HepG2 (cell line): Measurements from ENCODE around the gene PSMC3IP. TPM values are rescaled to one million over a fixed set of nuclear protein-coding genes. Genes with fewer than 3 reads are reported as not detected.

Experiments used
- ATAC-seq: fragments of 200-7000 bp; cut with Tn5 transposase; 3 replicates; pipeline ENCODE4 v1.9.1; 2020; ENCODE audit warnings: mild to moderate bottlenecking, moderate library complexity
- BruUV-seq: library from RNA; stranded (reverse); fragments of 400-500 nt; replicated peaks from 2 replicates; lab custom pipeline; 2021; lab: Mats Ljungman, UMichigan
- CTCF ChIA-PET: fragments of 300-600 bp; formaldehyde crosslinking; extraction: SDS; loops from one replicate; lab custom pipeline; 2021; ENCODE audit warnings: low total read pairs, inconsistent platforms, low intra/inter-chr PET ratio; lab: Yijun Ruan, JAX
- POLR2A ChIA-PET: fragments of 350-600 bp; sonication (Branson Sonifier 250); formaldehyde crosslinking; loops from one replicate; lab custom pipeline; 2020; ENCODE audit warnings: antibody characterized with exemption, inconsistent platforms; lab: Yijun Ruan, JAX
- DNase-seq: peaks from one replicate; pipeline ENCODE4 v3.0.0-alpha.2; 2015; ENCODE audit warnings: low spot score
- FAIRE-seq: peaks from 3 replicates; lab custom pipeline; 2011; peaks lifted over from hg19 to GRCh38; lab: Jason Lieb, UNC
- H2AFZ ChIP-seq: one replicate; pipeline ENCODE4 v1.6.1; 2011; ENCODE audit warnings: low read length, inconsistent platforms
- H3K27ac ChIP-seq: fragments of 300-600 bp; 3 replicates; pipeline ENCODE4 v1.8.0; 2011; ENCODE audit warnings: mixed run types, mild to moderate bottlenecking, mixed read lengths, low read length, inconsistent platforms; ENCODE audit not compliant: insufficient read depth; ENCODE audit errors: extremely low read length
- H3K27me3 ChIP-seq, 2 experiments: fragments of 200-600 bp in 1 of 2; 2 replicates in 1 of 2; 3 replicates in 1 of 2; pipeline versions ENCODE4 v1.6.0 to v1.8.0; 2011; ENCODE audit warnings: low read length in 2 of 2, mild to moderate bottlenecking in 2 of 2, moderate library complexity in 2 of 2, inconsistent platforms in 1 of 2; ENCODE audit not compliant: insufficient read depth in 2 of 2, control insufficient read depth in 1 of 2
- H3K36me3 ChIP-seq, 2 experiments: fragments of 200-600 bp in 1 of 2; replicated peaks in 1 of 2; 2 replicates in 1 of 2; 3 replicates in 1 of 2; pipeline versions ENCODE4 v1.5.1 to v1.8.0; 2011; ENCODE audit warnings: low read length in 2 of 2, inconsistent platforms in 1 of 2; ENCODE audit not compliant: insufficient read depth in 2 of 2, control insufficient read depth in 1 of 2
- H3K4me1 ChIP-seq: 2 replicates; pipeline ENCODE4 v1.5.1; 2012; ENCODE audit warnings: low read length, inconsistent platforms; ENCODE audit not compliant: insufficient read depth
- H3K4me2 ChIP-seq: 2 replicates; pipeline ENCODE4 v1.6.0; 2011; ENCODE audit warnings: low read depth, low read length, inconsistent platforms
- H3K4me3 ChIP-seq, 3 experiments: fragments of 200-600 bp in 1 of 3; sonication (generic), shearing (Covaris generic) in 1 of 3; replicated peaks in 1 of 3; 2 replicates each; pipeline ENCODE4 v1.5.1; 2011 to 2016; ENCODE audit warnings: low read length in 3 of 3, inconsistent platforms in 2 of 3, low read depth in 2 of 3, mild to moderate bottlenecking in 2 of 3, control low read depth in 1 of 3, mixed read lengths in 1 of 3; ENCODE audit not compliant: insufficient read depth in 1 of 3
- H3K79me2 ChIP-seq: one replicate; pipeline ENCODE4 v1.6.1; 2011; ENCODE audit warnings: low read length, inconsistent platforms; ENCODE audit not compliant: insufficient read depth
- H3K9ac ChIP-seq: 2 replicates; pipeline ENCODE4 v1.6.0; 2011; ENCODE audit warnings: mild to moderate bottlenecking, low read depth, low read length, inconsistent platforms; ENCODE audit not compliant: insufficient read depth
- H3K9me3 ChIP-seq: 2 replicates; pipeline ENCODE4 v1.5.1; 2012; ENCODE audit warnings: mild to moderate bottlenecking, low read length
- H4K20me1 ChIP-seq: 2 replicates; pipeline ENCODE4 v1.6.0; 2011; ENCODE audit warnings: inconsistent platforms, mild to moderate bottlenecking, low read length, moderate library complexity; ENCODE audit not compliant: insufficient read depth
- DNMT3B ChIP-seq: conservative IDR thresholded peaks from 2 replicates; pipeline ENCODE4 v1.6.1; 2016; ENCODE audit warnings: missing biosample characterization, control low read depth
- GABPA ChIP-seq, 2 experiments: IDR thresholded peaks; 2 replicates each; pipeline ENCODE4 v1.6.1; 2011 to 2016; ENCODE audit warnings: low read depth in 2 of 2, low read length in 1 of 2, missing biosample characterization in 1 of 2, missing genetic modification characterization in 1 of 2
- GTF3A ChIP-seq: sonication (generic); formaldehyde crosslinking; conservative IDR thresholded peaks from 2 replicates; pipeline ENCODE4 v1.4.0; 2020; ENCODE audit warnings: mild to moderate bottlenecking, missing genetic modification reagents
- MTA3 ChIP-seq: sonication (generic); formaldehyde crosslinking; IDR thresholded peaks from 2 replicates; pipeline ENCODE4 v1.4.0; 2020; ENCODE audit warnings: missing genetic modification reagents
- MYPOP ChIP-seq: sonication (generic); formaldehyde crosslinking; IDR thresholded peaks from 2 replicates; pipeline ENCODE4 v1.8.1; 2023; ENCODE audit warnings: mild to moderate bottlenecking, moderate library complexity, missing genetic modification reagents
- NFYC ChIP-seq: IDR thresholded peaks from 2 replicates; pipeline ENCODE4 v1.6.1; 2016; ENCODE audit warnings: missing genetic modification reagents, missing compliant biosample characterization
- PPARG ChIP-seq: conservative IDR thresholded peaks from 2 replicates; pipeline ENCODE4 v1.6.1; 2016; ENCODE audit warnings: missing biosample characterization, missing genetic modification reagents
- TOE1 ChIP-seq: sonication (generic); formaldehyde crosslinking; IDR thresholded peaks from 2 replicates; pipeline ENCODE4 v1.4.0; 2020; ENCODE audit warnings: mild to moderate bottlenecking, missing genetic modification reagents
- TRIM22 ChIP-seq: fragments of 450-650 bp; IDR thresholded peaks from 2 replicates; pipeline ENCODE4 v1.6.1; 2017
- ZFP82 ChIP-seq: sonication (generic); formaldehyde crosslinking; IDR thresholded peaks from 2 replicates; pipeline ENCODE4 v1.5.1; 2020; ENCODE audit warnings: mild to moderate bottlenecking, missing genetic modification reagents, borderline replicate concordance
- ZNF432 ChIP-seq: sonication (generic); formaldehyde crosslinking; IDR thresholded peaks from 2 replicates; pipeline ENCODE4 v1.5.0; 2020; ENCODE audit warnings: missing genetic modification reagents, mild to moderate bottlenecking, borderline replicate concordance
- ZNF589 ChIP-seq: sonication (generic); formaldehyde crosslinking; conservative IDR thresholded peaks from 2 replicates; pipeline ENCODE4 v1.8.0; 2022; ENCODE audit warnings: mild to moderate bottlenecking, moderate library complexity, missing genetic modification reagents
- WGBS: methylation state at CpG from one replicate; pipeline ENCODE4 v1.1.6; 2017; ENCODE audit warnings: low lambda C conversion rate; 5-methylcytosine and 5-hydroxymethylcytosine counted together
- in situ Hi-C: cut with HindIII; loops from 2 replicates; pipeline ENCODE4 v1.10.0; 2017; ENCODE audit warnings: low pct_unique_long_range_greater_than_20kb; ENCODE audit not compliant: extremely low pct_ligation_motif_present
- intact Hi-C: fragments of 100-400 bp; cut with micrococcal nuclease; formaldehyde crosslinking; loops from one replicate; pipeline ENCODE4 v1.10.0; 2022; ENCODE audit not compliant: unreplicated experiment
- polyA plus RNA-seq, 8 experiments: library from polyadenylated mRNA; depleted of rRNA in 3 of 8; stranded (reverse) in 7 of 8; unstranded in 1 of 8; fragments of >200 nt; fragmentation: Illumina TruSeq in 4 of 8; extraction: Trizol in 4 of 8; gene quantifications; 2 replicates each; pipeline versions ENCODE4 v1.2.1 to v1.2.3, GENCODE V29; 2011 to 2016; ENCODE audit warnings: low read depth in 4 of 8, missing spikeins in 1 of 8, mixed read lengths in 1 of 8; ENCODE audit not compliant: insufficient read depth in 1 of 8
- total RNA-seq, 5 experiments: library from RNA; depleted of rRNA; stranded (reverse); fragments of >200 nt; fragmentation: Illumina TruSeq; extraction: Trizol; gene quantifications; 2 replicates each; pipeline ENCODE4 v1.2.3, GENCODE V29; 2016; ENCODE audit warnings: low read depth in 1 of 5
- TF ChIP-seq, protein P1 (sequence below): fragments of 450-650 bp; IDR thresholded peaks from 2 replicates; pipeline ENCODE4 v1.6.1; 2017; ENCODE audit warnings: mild to moderate bottlenecking

PSMC3IP gene
- total and polyA plus RNA-seq, 2 of the 13 experiments (the other 11 are each of a cell fraction or from before 2014, with no cell fraction given), result 6.5 to 22.4 TPM

GRCh38 chr17:42591411-42591810 lies 13.9 kb upstream of the PSMC3IP start:
- in situ Hi-C loops, result no loop called here
- WGBS, result 98% methylated on average over 9 of the region's 9 CpGs
- DNase-seq (no peak), ATAC-seq (no peak), FAIRE-seq (no peak)
- Histone ChIP-seq H3K4me3 (no peak overlapping the region), H3K4me1 (no peaks in the 10 kb centered on the region), H3K79me2 (no peaks in the 10 kb centered on the region), H3K27me3 (no peaks in the 10 kb centered on the region), H3K4me2 (no peak overlapping the region), H3K36me3 (peaks cover 25 to 56% of the 10 kb centered on the region in 2 experiments), H3K27ac (no peak overlapping the region), H4K20me1 (no peaks in the 10 kb centered on the region), H3K9ac (no peak overlapping the region), H3K9me3 (no peaks in the 10 kb centered on the region), H2AFZ (no peak overlapping the region)
- CTCF ChIA-PET, result no interaction called here
- BruUV-seq, result no TSS peak
- intact Hi-C loops, result no loop called here
- no peak for TF ChIP-seq ZNF589 (CRISPR knock-in tag)
- TF ChIP-seq NFYC, result no peak
- POLR2A ChIA-PET, result no interaction called here

- Histone ChIP-seq H3K36me3 (peaks cover 28 to 61% of the 10 kb centered on the region in 2 experiments), H4K20me1 (no peaks in the 10 kb centered on the region), H3K4me2 (no peak overlapping the region), H3K27ac (no peak overlapping the region), H3K79me2 (no peaks in the 10 kb centered on the region), H3K4me1 (no peaks in the 10 kb centered on the region), H3K27me3 (no peaks in the 10 kb centered on the region), H3K9me3 (no peaks in the 10 kb centered on the region), H2AFZ (no peak overlapping the region), H3K4me3 (no peak overlapping the region), H3K9ac (no peak overlapping the region)
- WGBS, result 98% methylated on average over 2 of the region's 2 CpGs
- in situ Hi-C loops, result no loop called here
- no TSS peak for BruUV-seq
- intact Hi-C loops, result no loop called here
- no peak for DNase-seq
- ChIA-PET CTCF (no interaction called here), POLR2A (no interaction called here)
- no peak for ATAC-seq
- FAIRE-seq, result no peak
- TF ChIP-seq ZFP82 (CRISPR knock-in tag) (no peak), DNMT3B (CRISPR knock-in tag) (no peak), PPARG (CRISPR knock-in tag) (no peak), GTF3A (no peak), MTA3 (CRISPR knock-in tag) (no peak), TOE1 (CRISPR knock-in tag) (no peak), GABPA (IDR thresholded peaks at IDR 0.05; ENCODE audit: low read depth, low read length) (no peak), GABPA (CRISPR knock-in tag; IDR thresholded peaks at IDR 0.05; ENCODE audit: low read depth) (no peak), TRIM22 (no peak), MYPOP (no peak), ZNF432 (CRISPR knock-in tag) (no peak)
- TF ChIP-seq, protein P1, sequence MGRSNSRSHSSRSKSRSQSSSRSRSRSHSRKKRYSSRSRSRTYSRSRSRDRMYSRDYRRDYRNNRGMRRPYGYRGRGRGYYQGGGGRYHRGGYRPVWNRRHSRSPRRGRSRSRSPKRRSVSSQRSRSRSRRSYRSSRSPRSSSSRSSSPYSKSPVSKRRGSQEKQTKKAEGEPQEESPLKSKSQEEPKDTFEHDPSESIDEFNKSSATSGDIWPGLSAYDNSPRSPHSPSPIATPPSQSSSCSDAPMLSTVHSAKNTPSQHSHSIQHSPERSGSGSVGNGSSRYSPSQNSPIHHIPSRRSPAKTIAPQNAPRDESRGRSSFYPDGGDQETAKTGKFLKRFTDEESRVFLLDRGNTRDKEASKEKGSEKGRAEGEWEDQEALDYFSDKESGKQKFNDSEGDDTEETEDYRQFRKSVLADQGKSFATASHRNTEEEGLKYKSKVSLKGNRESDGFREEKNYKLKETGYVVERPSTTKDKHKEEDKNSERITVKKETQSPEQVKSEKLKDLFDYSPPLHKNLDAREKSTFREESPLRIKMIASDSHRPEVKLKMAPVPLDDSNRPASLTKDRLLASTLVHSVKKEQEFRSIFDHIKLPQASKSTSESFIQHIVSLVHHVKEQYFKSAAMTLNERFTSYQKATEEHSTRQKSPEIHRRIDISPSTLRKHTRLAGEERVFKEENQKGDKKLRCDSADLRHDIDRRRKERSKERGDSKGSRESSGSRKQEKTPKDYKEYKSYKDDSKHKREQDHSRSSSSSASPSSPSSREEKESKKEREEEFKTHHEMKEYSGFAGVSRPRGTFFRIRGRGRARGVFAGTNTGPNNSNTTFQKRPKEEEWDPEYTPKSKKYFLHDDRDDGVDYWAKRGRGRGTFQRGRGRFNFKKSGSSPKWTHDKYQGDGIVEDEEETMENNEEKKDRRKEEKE, result no peak
Observed at GRCh38 chr17:42590886-42591285, 13.4 kb upstream of the PSMC3IP start.
